Activated CD4-positive, alpha-beta memory T cell treated with anti-CD3 and anti-CD28 coated beads for 36 hours (primary cell): ENCODE measurements around the gene SDSL. TPM values are rescaled to one million over a fixed set of nuclear protein-coding genes. Genes with fewer than 3 reads are reported as not detected.

Source experiments
- CTCF ChIA-PET: fragments of 350-600 bp; sonication (Branson Sonifier 250); formaldehyde crosslinking; loops from one replicate; lab custom pipeline; 2021; ENCODE audit warnings: antibody characterized with exemption, inconsistent platforms; lab: Charles Lee
- POLR2A ChIA-PET: fragments of 350-600 bp; sonication (Branson Sonifier 250); formaldehyde crosslinking; loops from one replicate; lab custom pipeline; 2021; ENCODE audit warnings: antibody characterized with exemption; lab: Charles Lee
- DNase-seq: peaks from one replicate; pipeline ENCODE4 v3.0.0-alpha.2; 2020
- H3K27ac Mint-ChIP-seq: one replicate; pipeline ENCODE4 v1.8.0; 2021; ENCODE audit warnings: mixed read lengths
- H3K27me3 Mint-ChIP-seq: one replicate; pipeline ENCODE4 v1.8.0; 2021; ENCODE audit warnings: mixed read lengths
- H3K36me3 Mint-ChIP-seq: one replicate; pipeline ENCODE4 v1.8.0; 2021; ENCODE audit warnings: mixed read lengths
- H3K4me1 Mint-ChIP-seq: one replicate; pipeline ENCODE4 v1.8.0; 2021; ENCODE audit warnings: low read depth, mixed read lengths
- H3K4me3 Mint-ChIP-seq: one replicate; pipeline ENCODE4 v1.8.0; 2021; ENCODE audit warnings: mild to moderate bottlenecking, mixed read lengths
- H3K9me3 Mint-ChIP-seq: one replicate; pipeline ENCODE4 v1.8.0; 2021; ENCODE audit warnings: mixed read lengths
- intact Hi-C: fragments of 100-400 bp; cut with micrococcal nuclease; formaldehyde crosslinking; loops from one replicate; pipeline ENCODE4 v1.15.1; 2023
- total RNA-seq, 2 experiments: library from RNA; stranded (reverse); gene quantifications; one replicate each; pipeline ENCODE4 v1.2.3, GENCODE V29; 2021

The SDSL gene
- total RNA-seq, 2 experiments from 2014 or later, result not detected

DNA sequence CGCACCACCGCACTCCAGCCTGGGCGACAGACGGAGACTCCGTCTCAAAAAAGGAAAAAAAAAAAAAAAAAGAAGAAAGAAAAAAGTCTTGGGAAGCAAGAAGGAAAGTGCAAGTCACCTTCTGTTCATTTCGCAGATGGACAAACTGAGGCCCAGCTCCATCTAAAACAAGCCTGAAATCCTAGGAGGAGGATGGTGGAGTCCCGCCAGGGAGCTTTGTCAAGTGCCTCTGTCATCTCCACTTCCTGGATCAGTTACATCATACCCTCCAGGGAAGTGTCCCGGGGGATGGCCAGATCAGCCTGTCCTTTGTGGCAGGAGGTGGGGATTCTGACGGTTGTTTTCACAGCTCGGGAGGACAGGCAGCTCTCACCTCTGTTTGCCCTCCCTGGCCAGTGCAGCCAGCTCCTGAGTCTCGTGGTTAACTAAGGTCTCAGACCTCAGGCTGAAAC lies 8.7 kb upstream of the SDSL start:
- no peak for DNase-seq
- Mint-ChIP-seq H3K36me3 (no peaks in the 10 kb centered on the region), H3K9me3 (no peaks in the 10 kb centered on the region), H3K4me1 (no peaks in the 10 kb centered on the region), H3K4me3 (no peak overlapping the region), H3K27ac (no peak overlapping the region), H3K27me3 (peaks cover 8% of the 10 kb centered on the region)
- intact Hi-C loops, result no loop called here
- CTCF ChIA-PET, result interaction anchor here (2.5 kb wide), 1 partner anchor 12 kb away, joined by 14 read pairs; no protein-coding TSS in a partner anchor
- POLR2A ChIA-PET, result no interaction called here

DNA sequence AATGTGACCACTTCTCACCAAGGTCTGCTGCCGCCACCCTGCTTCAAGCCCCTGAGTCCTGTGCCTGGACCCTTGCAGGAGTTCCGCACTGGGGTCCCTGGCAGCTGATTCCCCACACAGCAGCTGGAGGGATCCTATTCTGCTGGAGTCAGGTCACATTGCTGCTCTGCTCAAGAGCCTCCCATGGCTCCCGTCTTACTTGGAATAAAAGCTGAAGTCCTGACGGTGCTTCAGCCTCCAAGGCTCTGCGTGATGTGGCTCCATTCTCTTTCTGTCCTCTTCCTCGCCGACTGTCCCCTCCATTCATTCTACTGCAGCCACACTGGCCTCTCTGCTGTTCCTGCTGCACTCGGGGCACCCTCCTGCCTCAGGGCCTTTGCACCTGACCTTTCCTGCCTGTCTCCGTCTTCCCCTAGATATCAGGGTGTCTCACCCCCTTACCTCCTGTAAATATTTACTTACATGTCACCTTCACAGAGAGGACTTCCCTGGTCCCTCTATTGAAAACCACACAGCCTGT lies 7.6 kb upstream of the SDSL start:
- Mint-ChIP-seq H3K4me3 (no peak overlapping the region), H3K27ac (no peak overlapping the region), H3K36me3 (no peaks in the 10 kb centered on the region), H3K4me1 (no peaks in the 10 kb centered on the region), H3K27me3 (peaks cover 6% of the 10 kb centered on the region), H3K9me3 (no peaks in the 10 kb centered on the region)
- DNase-seq, result no peak
- POLR2A ChIA-PET, result no interaction called here
- intact Hi-C loops, result no loop called here
- CTCF ChIA-PET, result interaction anchor here (1.4 to 2.5 kb wide), 2 partner anchors 10 to 48 kb away, joined by 3 to 14 read pairs; no protein-coding TSS in a partner anchor

DNA sequence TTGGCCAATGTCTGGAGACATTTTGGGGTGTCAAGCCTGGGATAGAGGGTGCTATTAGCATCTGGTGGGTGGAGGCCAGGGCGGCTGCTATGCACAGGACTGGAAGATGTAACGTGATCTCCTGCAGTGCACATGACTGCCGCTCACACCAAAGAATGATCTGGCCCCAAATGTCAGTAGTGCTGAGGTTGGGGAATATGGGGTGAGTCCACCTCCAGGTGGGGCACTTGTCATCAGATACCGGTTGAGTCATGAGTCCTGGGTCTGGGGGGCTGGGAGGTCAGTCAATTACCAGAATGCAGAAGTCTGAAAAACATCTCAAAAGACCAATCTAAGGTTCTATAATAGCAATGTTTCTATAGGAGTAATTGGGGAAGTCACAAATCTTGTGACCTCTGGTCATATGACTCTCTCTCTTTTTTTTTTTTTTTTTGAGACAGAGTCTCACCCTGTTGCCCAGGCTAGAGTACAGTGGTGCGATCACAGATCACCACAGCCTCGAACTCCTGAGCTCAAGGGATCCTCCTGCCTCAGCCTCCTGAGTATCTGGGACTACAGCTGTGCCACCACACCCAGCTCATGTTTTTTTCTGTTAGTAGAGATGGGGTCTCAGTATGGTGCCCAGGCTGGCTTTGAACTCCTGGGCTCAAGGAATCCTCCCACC lies 6.0 kb upstream of the SDSL start:
- intact Hi-C loops, result no loop called here
- no peaks in the 10 kb centered on the region for H3K9me3 Mint-ChIP-seq
- H3K4me1 Mint-ChIP-seq, result no peaks in the 10 kb centered on the region
- no peak overlapping the region for H3K4me3 Mint-ChIP-seq
- POLR2A ChIA-PET, result no interaction called here
- CTCF ChIA-PET, result interaction anchor here (1.4 to 1.7 kb wide), 2 partner anchors 9 to 46 kb away, joined by 3 to 6 read pairs; no protein-coding TSS in a partner anchor
- no peak overlapping the region for H3K27ac Mint-ChIP-seq
- H3K36me3 Mint-ChIP-seq, result no peaks in the 10 kb centered on the region
- no peak for DNase-seq
- H3K27me3 Mint-ChIP-seq, result peaks cover 4% of the 10 kb centered on the region

DNA sequence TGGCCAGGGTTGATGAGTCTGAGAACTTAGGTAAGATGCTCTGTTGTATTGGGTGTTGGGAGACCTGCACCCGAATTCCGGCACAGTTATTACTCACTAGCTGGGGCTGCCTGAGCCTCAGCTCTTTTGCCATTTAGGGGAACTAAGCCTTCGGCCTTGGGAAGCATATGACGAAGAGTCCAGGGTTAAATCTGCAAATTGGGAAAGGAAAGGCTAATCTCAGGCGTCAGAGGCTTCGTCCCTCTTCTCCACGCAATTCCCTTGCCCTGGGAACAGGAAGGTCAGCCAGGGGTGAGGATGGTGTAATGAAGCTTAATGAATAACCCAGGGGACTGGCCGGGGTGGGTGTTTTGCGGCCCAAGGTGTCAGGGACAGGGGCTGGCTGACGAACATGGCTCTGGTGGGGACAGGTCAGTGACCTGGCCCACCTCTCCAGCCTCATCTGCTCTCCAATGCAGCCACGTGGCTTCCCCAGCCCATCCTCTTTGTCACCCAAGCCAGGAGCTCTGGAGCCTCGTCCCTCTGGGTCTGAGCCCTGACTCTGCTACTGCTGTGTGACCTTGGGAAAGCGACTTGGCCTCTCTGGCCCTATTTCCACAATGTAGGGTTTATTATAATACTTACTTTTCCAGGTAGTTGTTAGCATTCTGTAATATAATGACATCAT lies 3.8 kb upstream of the SDSL start:
- CTCF ChIA-PET, result no interaction called here
- peaks cover 9% of the 10 kb centered on the region for H3K4me1 Mint-ChIP-seq
- H3K36me3 Mint-ChIP-seq, result no peaks in the 10 kb centered on the region
- intact Hi-C loops, result no loop called here
- peaks cover 3% of the 10 kb centered on the region for H3K27me3 Mint-ChIP-seq
- no peak for DNase-seq
- H3K4me3 Mint-ChIP-seq, result no peak overlapping the region
- no peak overlapping the region for H3K27ac Mint-ChIP-seq
- no peaks in the 10 kb centered on the region for H3K9me3 Mint-ChIP-seq
- POLR2A ChIA-PET, result no interaction called here

DNA sequence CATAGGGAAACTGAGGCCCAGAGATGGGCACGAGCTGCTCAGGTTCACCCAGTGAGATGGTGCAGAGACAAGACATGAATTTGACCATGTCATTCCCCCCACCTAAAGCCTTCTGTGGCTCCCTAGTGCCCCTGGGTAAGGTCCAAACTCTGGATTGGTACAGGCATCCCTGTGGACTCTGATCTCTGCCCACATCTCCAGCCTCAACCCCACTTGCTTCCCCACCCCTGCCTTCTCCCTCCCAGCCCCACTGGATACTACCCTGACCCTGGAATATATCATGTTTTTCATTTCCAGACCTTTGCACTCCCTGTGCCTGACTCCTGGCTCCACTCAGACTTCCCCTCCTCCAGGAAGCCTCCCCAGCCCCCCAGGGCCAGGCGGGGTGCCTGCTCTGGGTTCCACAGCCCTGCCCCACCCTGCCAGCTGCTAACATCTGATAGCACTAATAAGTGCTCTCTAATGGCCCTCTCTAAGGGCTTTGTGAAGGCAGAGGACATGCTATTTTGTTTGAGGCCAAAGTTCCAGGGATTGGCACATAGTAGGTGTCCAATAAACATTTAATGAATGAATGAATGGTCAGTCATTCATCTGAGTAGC lies 1.1 kb upstream of the SDSL start:
- Mint-ChIP-seq H3K9me3 (no peaks in the 10 kb centered on the region), H3K4me3 (no peak overlapping the region), H3K27ac (no peak overlapping the region), H3K4me1 (peaks cover 9% of the 10 kb centered on the region), H3K27me3 (peaks cover 3% of the 10 kb centered on the region), H3K36me3 (no peaks in the 10 kb centered on the region)
- intact Hi-C loops, result no loop called here
- no peak for DNase-seq
- ChIA-PET POLR2A (no interaction called here), CTCF (no interaction called here)

DNA sequence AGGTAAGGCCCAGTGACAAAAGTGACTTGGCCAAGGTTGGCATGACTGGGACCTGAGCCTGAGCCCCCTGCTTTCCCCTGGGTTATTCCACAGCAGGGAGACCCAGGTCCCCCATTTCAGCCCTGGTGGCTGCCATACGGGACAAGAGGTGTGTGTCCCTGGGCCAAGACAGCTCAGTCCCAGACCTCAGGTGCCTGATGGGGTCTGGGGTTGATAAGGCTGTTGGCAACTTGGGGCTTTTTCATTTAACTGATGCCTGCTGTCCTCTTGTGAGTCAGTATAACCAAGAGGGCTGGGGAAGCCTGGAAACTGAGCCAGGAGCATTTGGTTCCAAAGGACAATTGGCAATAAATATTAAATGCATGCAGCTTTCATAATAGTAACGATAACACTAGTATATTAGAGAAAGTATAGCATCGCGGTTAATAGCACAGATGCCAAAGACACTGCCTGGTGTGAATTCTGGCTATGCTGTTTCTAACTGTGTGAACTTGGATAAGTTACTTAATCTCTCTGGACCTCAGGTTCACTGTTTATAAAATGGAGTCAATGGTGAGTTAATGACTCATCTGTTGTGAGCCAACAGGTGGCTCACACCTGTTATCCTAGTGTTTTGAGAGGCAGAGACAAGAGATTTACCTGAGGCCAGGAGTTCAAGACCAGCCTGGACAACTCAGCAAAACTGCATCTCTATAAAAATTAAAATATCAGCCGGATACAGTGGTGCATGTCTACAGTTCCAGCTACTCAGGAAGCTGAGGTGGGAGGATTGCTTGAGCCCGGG lies 898 bp downstream of the SDSL start:
- intact Hi-C loops, result no loop called here
- Mint-ChIP-seq H3K27ac (no peak overlapping the region), H3K4me1 (peaks cover 9% of the 10 kb centered on the region), H3K9me3 (no peaks in the 10 kb centered on the region), H3K36me3 (no peaks in the 10 kb centered on the region), H3K27me3 (peaks cover 5% of the 10 kb centered on the region), H3K4me3 (no peak overlapping the region)
- CTCF ChIA-PET, result interaction anchor here (1.0 kb wide), 1 partner anchor 215 kb away, joined by 3 read pairs; no protein-coding TSS in a partner anchor
- POLR2A ChIA-PET, result no interaction called here
- no peak for DNase-seq

DNA sequence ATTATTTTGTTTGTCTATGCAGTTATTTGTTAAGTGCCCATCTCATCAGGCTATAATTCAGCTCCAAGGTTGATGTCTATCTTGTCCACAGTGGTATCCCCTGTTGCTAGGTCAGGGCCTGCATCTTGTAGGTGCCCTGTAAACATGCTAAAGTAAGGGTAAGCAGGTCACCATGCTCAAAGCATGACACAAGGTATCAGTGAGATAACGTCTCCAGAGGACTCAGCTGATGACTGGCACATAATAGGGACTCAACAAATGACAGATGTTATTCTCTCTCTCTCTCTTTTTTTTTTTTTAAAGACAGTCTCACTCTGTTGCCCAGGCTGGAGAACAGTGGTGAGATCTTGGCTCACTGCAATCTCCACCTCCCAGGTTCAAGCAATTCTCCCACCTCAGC lies 2.3 kb downstream of the SDSL start:
- CTCF ChIA-PET, result interaction anchor here (0.6 to 2.1 kb wide), 15 partner anchors 8 to 432 kb away, joined by 3 to 14 read pairs (median 5); partner anchors contain the start of gene SLC8B1
- Mint-ChIP-seq H3K4me1 (peaks cover 9% of the 10 kb centered on the region), H3K9me3 (no peaks in the 10 kb centered on the region), H3K27me3 (peaks cover 7% of the 10 kb centered on the region), H3K4me3 (no peak overlapping the region), H3K36me3 (no peaks in the 10 kb centered on the region), H3K27ac (no peak overlapping the region)
- intact Hi-C loops, result loop anchor here (2.0 kb wide), 1 partner anchor 112 kb away; no protein-coding TSS in a partner anchor
- POLR2A ChIA-PET, result no interaction called here
- no peak for DNase-seq

DNA sequence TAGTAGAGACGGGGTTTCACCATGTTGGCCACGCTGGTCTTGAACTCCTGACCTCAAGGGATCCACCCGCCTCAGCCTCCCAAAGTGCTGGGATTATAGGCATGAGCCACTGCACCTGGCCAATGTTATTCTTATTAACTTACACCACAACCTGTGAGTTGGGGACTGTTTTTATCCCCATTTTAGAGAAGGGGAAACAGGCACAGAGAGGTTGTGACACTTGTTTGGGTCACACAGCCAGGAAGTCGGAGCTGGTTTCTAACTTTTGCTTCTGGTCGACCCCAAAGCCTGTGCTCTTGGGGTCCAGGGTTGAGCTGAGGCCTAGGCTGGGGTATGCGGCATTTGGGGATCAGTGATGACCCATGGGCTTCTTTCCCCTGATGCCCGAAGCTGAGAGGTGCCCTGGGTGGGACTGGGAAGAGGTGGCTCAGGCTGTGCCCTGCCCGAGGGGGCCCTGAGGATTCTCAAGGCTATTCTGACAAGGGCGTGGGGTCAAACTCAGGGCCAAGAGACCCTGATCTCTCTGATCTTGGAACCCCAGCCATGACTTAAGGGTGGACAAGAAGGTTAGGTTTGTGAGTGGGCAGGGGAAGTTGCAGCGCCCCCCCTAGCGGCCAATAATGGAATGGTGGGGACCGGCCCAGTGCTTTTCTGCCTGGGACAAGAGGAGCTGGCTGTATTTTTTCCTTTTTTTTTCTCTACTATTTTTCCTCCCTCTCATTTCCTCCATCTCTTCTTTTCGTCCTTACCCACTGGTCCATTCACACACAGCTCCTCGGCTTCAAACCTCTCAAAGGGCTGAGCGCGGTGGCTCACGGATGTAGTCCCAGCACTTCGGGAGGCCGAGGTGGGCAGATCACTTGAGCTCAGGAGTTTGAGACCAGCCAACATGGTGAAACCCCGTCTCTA lies 3.0 kb downstream of the SDSL start:
- intact Hi-C loops, result loop anchor here (1.0 to 2.0 kb wide), 2 partner anchors 112 to 228 kb away; no protein-coding TSS in a partner anchor
- Mint-ChIP-seq H3K27ac (no peak overlapping the region), H3K4me1 (peaks cover 9% of the 10 kb centered on the region), H3K9me3 (no peaks in the 10 kb centered on the region), H3K27me3 (peaks cover 7% of the 10 kb centered on the region), H3K4me3 (no peak overlapping the region), H3K36me3 (no peaks in the 10 kb centered on the region)
- peak; percentile 76 for DNase-seq
- POLR2A ChIA-PET, result no interaction called here
- CTCF ChIA-PET, result interaction anchor here (0.6 to 2.1 kb wide), 28 partner anchors 9 to 432 kb away, joined by 3 to 14 read pairs (median 4); partner anchors contain the start of genes SDS and SLC8B1

DNA sequence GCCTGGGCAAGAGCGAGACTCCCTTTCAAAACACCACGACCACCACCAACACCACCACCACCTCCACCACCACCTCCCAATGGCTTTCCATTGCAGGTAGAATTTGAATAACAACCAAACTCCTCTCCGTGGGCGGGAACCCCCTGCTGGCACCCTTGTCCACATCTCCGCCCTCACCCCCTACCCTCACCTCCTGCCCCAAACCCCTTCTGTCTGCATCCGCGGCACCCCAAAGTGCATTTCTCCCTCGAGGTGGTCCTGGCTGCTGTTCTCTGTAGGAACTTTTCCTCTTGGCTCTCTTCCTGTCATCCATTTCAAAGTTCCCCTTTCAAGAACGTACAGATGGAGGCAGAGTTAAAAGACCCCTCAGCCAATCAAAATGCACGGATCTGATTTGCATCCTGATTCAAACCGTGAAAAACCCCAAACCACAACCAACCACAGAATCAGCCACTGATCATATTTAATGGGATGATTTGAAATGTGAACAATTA lies 3.8 kb downstream of the SDSL start:
- H3K4me3 Mint-ChIP-seq, result no peak overlapping the region
- POLR2A ChIA-PET, result no interaction called here
- H3K27me3 Mint-ChIP-seq, result peaks cover 9% of the 10 kb centered on the region
- CTCF ChIA-PET, result interaction anchor here (0.6 to 2.1 kb wide), 27 partner anchors 9 to 433 kb away, joined by 3 to 14 read pairs (median 4); partner anchors contain the start of genes SDS and SLC8B1
- H3K27ac Mint-ChIP-seq, result no peak overlapping the region
- H3K36me3 Mint-ChIP-seq, result no peaks in the 10 kb centered on the region
- no peaks in the 10 kb centered on the region for H3K9me3 Mint-ChIP-seq
- intact Hi-C loops, result loop anchor here (1.0 to 2.0 kb wide), 2 partner anchors 113 to 229 kb away; no protein-coding TSS in a partner anchor
- H3K4me1 Mint-ChIP-seq, result peaks cover 9% of the 10 kb centered on the region
- no peak for DNase-seq

DNA sequence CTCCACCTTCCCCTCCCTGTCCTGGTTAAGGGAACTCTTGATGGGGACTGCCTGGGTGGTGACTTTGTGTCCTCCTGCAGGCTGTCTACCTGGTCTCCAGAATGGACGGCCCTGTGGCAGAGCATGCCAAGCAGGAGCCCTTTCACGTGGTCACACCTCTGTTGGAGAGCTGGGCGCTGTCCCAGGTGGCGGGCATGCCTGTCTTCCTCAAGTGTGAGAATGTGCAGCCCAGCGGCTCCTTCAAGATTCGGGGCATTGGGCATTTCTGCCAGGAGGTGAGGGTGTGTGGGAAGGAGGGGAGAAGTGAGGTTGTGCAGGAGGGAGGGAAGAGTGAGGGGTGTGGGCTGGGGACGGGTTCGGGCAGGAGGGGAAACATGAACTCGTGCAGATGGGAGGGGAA lies 5.7 kb downstream of the SDSL start:
- Mint-ChIP-seq H3K27ac (no peak overlapping the region), H3K9me3 (no peaks in the 10 kb centered on the region), H3K27me3 (peaks cover 11% of the 10 kb centered on the region), H3K4me1 (no peaks in the 10 kb centered on the region), H3K36me3 (no peaks in the 10 kb centered on the region), H3K4me3 (no peak overlapping the region)
- DNase-seq, result no peak
- intact Hi-C loops, result no loop called here
- POLR2A ChIA-PET, result no interaction called here
- CTCF ChIA-PET, result no interaction called here
